HK-2 (cell line): Measurements from ENCODE around the gene STIM1.

ENCODE experiments used
- DNase-seq: peaks from one replicate; pipeline ENCODE4 v3.0.0-alpha.2; 2018; ENCODE audit not compliant: unreplicated experiment

The STIM1 gene

GRCh38 chr11:3952715-3953114 lies 97.3 kb downstream of the STIM1 start:
- no peak for DNase-seq

DNA sequence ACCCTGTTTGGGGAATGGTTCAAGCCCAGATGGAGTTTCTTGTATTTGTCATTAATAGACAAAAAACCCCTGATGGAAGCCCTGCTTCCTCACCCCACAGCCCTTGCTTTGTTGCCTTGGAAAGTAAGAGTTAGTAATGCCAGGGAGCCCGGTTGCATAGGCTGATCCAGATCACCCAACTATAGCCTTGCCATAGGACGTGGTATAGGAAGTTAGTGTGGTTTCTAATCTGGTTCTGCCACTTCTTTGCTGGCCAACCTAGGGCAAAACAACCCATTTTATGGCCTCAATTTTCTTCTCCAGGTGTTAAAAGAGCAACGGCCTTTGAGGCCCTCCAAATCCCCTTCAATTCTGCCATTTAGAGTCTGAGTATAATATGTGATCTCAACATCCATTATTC lies 97.9 kb downstream of the STIM1 start:
- DNase-seq = no peak

- no peak for DNase-seq
Observed at GRCh38 chr11:3954448-3955298, 99.2 kb downstream of the STIM1 start.

- DNase-seq = no peak
Observed at GRCh38 chr11:3955299-3955665, 99.8 kb downstream of the STIM1 start.

- no peak for DNase-seq
Observed at GRCh38 chr11:3956038-3956437, 100.6 kb downstream of the STIM1 start.

GRCh38 chr11:3956748-3957147 lies 101.3 kb downstream of the STIM1 start:
- DNase-seq = no peak

DNA sequence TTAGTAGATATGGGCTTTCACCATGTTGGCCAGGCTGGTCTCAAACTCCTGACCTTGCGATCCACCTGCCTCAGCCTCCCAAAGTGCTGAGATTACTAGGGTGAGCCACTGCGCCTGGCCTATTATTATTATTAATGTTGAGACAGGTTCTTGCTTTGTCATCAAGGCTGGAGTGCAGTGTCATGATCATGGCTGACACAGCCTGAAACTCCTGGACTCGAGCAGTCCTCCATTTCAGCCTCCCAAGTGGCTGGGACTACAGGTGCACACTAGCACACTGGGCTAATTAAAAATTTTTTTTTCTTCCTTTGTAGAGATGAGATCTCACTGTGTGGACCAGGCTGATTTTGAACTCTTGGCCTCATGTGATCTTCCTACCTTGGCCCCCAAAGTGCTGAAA lies 102.0 kb downstream of the STIM1 start:
- DNase-seq = no peak

DNA sequence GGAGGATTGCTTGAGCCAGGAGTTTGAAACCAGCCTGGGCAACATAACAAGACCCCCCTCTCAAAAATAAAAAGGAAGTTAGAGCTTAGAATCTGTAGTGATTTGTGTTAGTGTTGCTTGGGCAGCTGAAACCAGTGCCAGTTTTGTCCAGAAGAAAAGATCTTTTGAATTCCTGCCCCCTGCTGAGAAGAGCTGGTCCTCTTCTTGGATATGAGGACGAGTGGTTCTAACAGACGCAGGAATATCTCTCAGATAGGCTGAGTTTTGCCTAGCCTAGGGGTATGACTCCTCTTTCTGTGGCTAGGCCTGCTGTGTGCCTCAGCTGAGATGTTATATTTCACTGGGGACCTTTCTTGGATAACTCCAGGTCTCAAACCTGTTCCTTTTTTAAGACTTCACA lies 102.8 kb downstream of the STIM1 start:
- no peak for DNase-seq

- DNase-seq = no peak
Observed at GRCh38 chr11:3959015-3959902, 103.8 kb downstream of the STIM1 start.

GRCh38 chr11:3959903-3960265 lies 104.4 kb downstream of the STIM1 start:
- no peak for DNase-seq

DNA sequence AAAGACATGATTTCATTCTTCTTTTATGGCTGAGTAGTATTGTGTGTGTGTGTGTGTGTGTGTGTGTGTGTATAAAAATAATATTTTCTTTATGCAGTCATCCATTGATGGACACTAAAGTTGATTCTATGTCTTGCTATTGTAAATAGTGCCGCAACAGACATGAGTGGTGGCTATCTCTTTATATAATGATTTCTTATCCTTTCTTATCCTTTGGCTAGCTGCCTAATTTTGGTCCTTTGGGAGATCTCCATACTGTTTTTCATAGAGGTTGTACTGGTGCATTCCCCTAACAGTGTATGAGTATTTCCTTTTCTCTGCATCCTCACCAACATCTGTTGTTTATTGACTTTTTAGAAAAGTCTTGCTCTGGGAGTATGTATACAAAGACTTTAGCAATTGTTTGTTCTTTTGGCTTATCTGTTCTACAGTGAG lies 107.0 kb downstream of the STIM1 start:
- no peak for DNase-seq

DNA sequence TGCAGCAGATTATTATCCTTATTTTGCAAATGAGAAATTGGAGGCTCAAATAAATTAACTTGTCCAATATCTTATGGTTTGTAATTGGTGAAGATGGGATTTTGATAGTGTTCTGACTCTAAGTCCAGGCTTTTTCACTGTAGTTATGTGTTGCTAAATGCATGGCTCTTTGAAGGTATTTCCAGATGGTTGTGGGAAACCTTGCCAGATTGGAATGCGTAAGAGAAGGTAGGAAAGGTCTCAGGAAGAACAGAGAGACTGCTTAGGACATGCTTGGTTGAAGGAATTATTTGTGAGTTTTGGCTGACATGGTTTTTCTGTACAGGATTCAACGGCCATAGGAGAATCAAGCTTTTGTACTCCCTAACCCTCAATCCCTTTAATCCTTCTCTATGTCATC lies 108.6 kb downstream of the STIM1 start:
- DNase-seq = no peak

DNA sequence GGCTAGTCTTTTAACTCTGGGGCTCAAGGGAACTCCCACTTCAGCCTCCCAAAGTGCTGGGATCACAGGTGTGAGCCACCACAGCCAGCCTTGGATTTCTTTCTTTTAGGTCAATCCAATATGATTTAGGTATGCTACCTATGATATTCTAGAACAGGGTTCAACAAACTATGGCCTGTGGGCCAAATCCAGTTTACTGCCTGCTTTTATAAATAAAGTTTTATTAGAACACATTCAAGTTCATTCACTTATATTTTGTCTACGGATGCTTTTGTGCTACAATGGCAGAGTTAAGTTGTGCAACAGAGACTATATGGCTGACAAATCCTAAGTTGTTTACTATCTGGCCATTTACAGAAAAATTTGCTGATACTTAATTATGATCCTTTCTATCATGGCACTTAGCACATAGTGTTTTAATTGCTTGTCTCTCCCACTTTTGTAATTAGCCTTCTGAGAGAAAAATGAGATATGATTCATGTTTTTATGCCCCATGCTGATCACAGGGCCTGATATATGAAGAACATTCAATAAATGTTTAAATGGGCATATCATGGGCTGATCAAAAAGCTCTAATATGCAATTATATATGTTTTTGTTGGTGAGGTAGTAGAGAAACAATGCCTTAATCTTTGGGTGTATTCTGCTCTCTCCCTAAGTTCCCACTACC lies 109.6 kb downstream of the STIM1 start:
- DNase-seq = no peak

DNA sequence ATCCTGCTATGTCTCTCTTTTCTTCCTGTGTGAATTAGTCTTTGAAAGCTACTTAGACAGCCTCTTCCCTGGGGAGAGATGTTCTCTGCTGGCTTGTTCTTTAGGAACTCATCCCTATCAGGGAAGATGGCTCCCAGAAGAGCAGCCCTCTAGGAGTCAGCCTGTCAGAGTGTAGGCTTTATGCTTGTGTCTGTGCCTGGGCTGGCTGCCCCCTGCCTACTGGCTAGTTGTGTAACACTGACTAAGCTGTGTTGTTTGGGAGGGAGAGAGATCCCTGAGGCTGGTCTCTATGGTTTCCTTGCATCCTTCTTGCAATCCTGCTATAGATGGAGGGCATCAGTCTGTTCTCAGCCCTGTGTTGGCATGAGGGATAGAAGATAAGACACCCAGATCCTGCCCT lies 112.2 kb downstream of the STIM1 start:
- no peak for DNase-seq

GRCh38 chr11:3969200-3969599 lies 113.7 kb downstream of the STIM1 start:
- DNase-seq = no peak

DNA sequence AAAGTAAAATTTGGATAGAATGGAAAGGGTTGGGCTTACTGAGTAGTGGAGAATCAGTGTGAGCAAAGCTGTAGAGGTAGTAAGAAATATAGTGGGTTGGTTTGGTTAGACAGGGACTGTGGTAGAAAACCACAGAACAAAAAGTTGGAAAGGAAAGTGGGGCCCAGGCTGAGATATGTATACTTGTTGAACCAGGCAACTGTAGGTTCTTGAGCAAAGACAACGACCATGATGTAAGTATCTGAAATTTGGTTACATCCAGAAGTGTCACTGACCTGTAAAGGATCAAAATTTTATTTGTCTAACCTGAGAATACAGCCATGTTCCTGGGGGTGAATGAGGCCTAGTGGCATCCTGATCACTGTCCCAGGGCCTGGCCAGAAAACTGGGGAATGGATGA lies 114.1 kb downstream of the STIM1 start:
- no peak for DNase-seq

DNA sequence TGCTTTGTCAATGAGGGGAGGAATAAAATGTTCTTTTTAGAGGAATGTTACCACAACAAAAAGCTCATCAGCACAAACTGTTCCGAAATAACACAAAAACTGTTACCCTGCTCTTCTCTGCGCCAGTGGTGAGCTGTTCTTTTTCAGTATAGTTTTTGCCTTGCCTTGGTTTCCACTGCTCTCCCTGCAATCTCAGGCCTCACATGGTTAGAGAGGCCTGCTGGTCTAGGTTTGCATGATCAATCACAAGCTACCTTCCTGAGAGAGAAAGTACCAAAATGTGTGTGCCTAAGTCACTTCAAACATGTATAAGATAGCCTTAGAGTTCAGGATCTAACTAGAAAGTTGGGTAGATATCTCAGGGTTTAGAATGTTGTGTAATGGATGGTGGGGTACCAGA lies 114.6 kb downstream of the STIM1 start:
- no peak for DNase-seq

DNA sequence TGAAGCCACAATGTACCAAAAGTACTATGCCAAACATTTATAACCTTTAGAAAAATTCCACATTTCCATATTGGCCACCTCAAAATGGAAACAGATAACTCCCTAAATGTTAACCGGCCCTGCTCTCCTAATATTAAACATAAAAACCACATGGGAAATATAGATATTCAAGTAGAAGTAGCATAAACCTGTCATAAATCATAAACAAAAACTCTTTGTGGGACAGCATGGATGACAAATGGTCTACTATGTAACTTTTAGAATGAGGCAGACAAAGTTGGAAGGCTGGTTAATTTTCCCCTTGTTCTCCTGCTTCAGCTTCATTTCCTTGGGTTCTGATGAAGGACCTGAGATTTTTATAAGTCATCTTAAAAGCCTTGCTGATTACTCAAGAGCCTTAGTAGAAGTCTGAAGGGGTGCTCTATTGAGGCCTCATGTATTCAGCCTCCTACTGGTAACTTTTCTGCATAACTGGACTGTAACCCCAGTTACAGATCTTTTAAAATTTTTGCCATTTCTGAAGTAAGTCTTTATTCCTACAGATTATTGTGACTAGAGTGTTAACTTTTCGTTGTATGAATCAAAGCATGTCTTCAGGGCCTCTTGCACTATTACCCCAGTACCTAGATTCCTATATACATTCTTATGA lies 116.4 kb downstream of the STIM1 start:
- DNase-seq = no peak

- DNase-seq = no peak
Observed at GRCh38 chr11:3972431-3972830, 117.0 kb downstream of the STIM1 start.

GRCh38 chr11:3977078-3977477 lies 121.6 kb downstream of the STIM1 start:
- DNase-seq = no peak

DNA sequence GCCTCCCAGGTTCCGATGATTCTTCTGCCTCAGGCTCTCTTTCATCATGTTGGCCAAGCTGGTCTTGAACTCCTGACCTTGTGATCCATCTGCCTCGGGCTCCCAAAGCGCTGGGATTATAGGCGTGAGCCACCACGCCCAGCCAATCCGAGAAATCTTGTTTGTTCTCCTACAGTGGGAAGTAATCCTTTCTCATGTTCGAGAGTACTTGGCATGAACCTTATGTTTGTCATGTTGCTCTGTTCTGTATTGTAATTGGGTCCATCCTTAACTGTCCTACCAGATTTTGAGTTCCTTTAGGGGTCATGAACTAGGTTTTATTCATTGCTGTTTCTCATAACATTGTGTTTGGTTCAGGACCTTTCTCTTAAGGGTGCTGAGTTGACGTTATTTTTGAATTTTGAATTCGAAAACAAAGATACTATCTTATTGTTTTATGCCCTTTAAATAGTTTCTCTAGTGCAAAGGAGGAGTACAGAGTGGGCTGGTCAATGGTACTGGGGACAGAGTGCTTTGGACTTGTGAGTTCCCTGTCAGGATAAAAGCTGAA lies 125.7 kb downstream of the STIM1 start:
- DNase-seq = no peak

- no peak for DNase-seq
Observed at GRCh38 chr11:3982431-3982830, 127.0 kb downstream of the STIM1 start.
